Measurements from ENCODE around the gene SCG2. TPM values are rescaled to one million over a fixed set of nuclear protein-coding genes. Genes with fewer than 3 reads are reported as not detected.

Gene SCG2
- total RNA-seq, 5 donors from 2014 or later (not counting 1 experiment from before 2014, with no cell fraction given), result not detected

GRCh38 chr2:223554923-223555322 is 47.2 kb downstream of the SCG2 start:
- ChIA-PET CTCF (no interaction called here), POLR2A (no interaction called here)
- no peaks in the 10 kb centered on the region for H3K36me3 ChIP-seq (ENCODE audit: control insufficient read depth in 2 of 2, extremely low read depth in 1 of 2, insufficient read depth in 1 of 2, low read length in 1 of 2)
- Mint-ChIP-seq H3K4me1 (no peaks in the 10 kb centered on the region), H3K4me3 (no peak overlapping the region), H3K27me3 (peaks cover 0 to 15% of the 10 kb centered on the region in 2 donors), H3K9me3 (peaks cover 0 to 8% (median 0%) of the 10 kb centered on the region in 3 donors), H3K36me3 (no peaks in the 10 kb centered on the region), H3K27ac (no peak overlapping the region)
- no peak overlapping the region for H3K27ac ChIP-seq (ENCODE audit: low read length)
- no CpG with 5 or more reads among the region's 3 CpGs for WGBS (ENCODE audit: insufficient coverage)
- DNase-seq, result no peak
- ATAC-seq (replicated peaks in 1 of 4), result no peak
- H3K4me1 ChIP-seq (ENCODE audit: control insufficient read depth in 1 of 2, extremely low read depth in 1 of 2, insufficient read depth in 2 of 2, low read length in 2 of 2), result no peaks in the 10 kb centered on the region
- H3K27me3 ChIP-seq (replicated peaks in 1 of 2; ENCODE audit: control insufficient read depth in 2 of 2, extremely low read depth in 1 of 2, insufficient read depth in 2 of 2, low read length in 1 of 2), result peaks cover 0 to 6% of the 10 kb centered on the region in 2 experiments
- no peaks in the 10 kb centered on the region for H3K9me3 ChIP-seq
- H3K4me3 ChIP-seq (ENCODE audit: control insufficient read depth in 1 of 2, extremely low read depth in 1 of 2, low read length in 1 of 2), result no peak overlapping the region

- H3K4me1 ChIP-seq (ENCODE audit: control insufficient read depth in 1 of 2, extremely low read depth in 1 of 2, insufficient read depth in 2 of 2, low read length in 2 of 2), result no peaks in the 10 kb centered on the region
- ChIA-PET POLR2A (no interaction called here), CTCF (no interaction called here)
- no peak overlapping the region for H3K27ac ChIP-seq (ENCODE audit: low read length)
- ATAC-seq (replicated peaks in 1 of 4) (no peak), DNase-seq (no peak)
- H3K27me3 Mint-ChIP-seq, result peaks cover 0 to 9% of the 10 kb centered on the region in 2 donors
- peaks cover 0 to 2% (median 0%) of the 10 kb centered on the region in 3 donors for H3K9me3 Mint-ChIP-seq
- WGBS (ENCODE audit: insufficient coverage), result 86% methylated on average over 8 of the region's 8 CpGs
- H3K36me3 ChIP-seq (ENCODE audit: control insufficient read depth in 2 of 2, extremely low read depth in 1 of 2, insufficient read depth in 1 of 2, low read length in 1 of 2), result no peaks in the 10 kb centered on the region
- H3K4me3 ChIP-seq (ENCODE audit: control insufficient read depth in 1 of 2, extremely low read depth in 1 of 2, low read length in 1 of 2), result no peak overlapping the region
- H3K4me1 Mint-ChIP-seq, result no peaks in the 10 kb centered on the region
- no peaks in the 10 kb centered on the region for H3K36me3 Mint-ChIP-seq
- no peak overlapping the region for H3K27ac Mint-ChIP-seq
- no peak overlapping the region for H3K4me3 Mint-ChIP-seq
- H3K27me3 ChIP-seq (replicated peaks in 1 of 2; ENCODE audit: control insufficient read depth in 2 of 2, extremely low read depth in 1 of 2, insufficient read depth in 2 of 2, low read length in 1 of 2), result no peaks in the 10 kb centered on the region
- H3K9me3 ChIP-seq, result no peaks in the 10 kb centered on the region
Measured at GRCh38 chr2:223549215-223549614, 52.9 kb downstream of the SCG2 start.

- no peaks in the 10 kb centered on the region for H3K4me1 ChIP-seq (ENCODE audit: control insufficient read depth in 1 of 2, extremely low read depth in 1 of 2, insufficient read depth in 2 of 2, low read length in 2 of 2)
- no peak overlapping the region for H3K27ac ChIP-seq (ENCODE audit: low read length)
- no peak overlapping the region for H3K4me3 Mint-ChIP-seq
- no peak overlapping the region for H3K27ac Mint-ChIP-seq
- DNase-seq (no peak), ATAC-seq (replicated peaks in 1 of 4) (no peak)
- H3K36me3 Mint-ChIP-seq, result no peaks in the 10 kb centered on the region
- no peaks in the 10 kb centered on the region for H3K4me1 Mint-ChIP-seq
- ChIA-PET POLR2A (no interaction called here), CTCF (no interaction called here)
- no peaks in the 10 kb centered on the region for H3K27me3 ChIP-seq (replicated peaks in 1 of 2; ENCODE audit: control insufficient read depth in 2 of 2, extremely low read depth in 1 of 2, insufficient read depth in 2 of 2, low read length in 1 of 2)
- no peaks in the 10 kb centered on the region for H3K9me3 Mint-ChIP-seq
- no peaks in the 10 kb centered on the region for H3K9me3 ChIP-seq
- H3K4me3 ChIP-seq (ENCODE audit: control insufficient read depth in 1 of 2, extremely low read depth in 1 of 2, low read length in 1 of 2), result no peak overlapping the region
- H3K36me3 ChIP-seq (ENCODE audit: control insufficient read depth in 2 of 2, extremely low read depth in 1 of 2, insufficient read depth in 1 of 2, low read length in 1 of 2), result no peaks in the 10 kb centered on the region
- H3K27me3 Mint-ChIP-seq, result peaks cover 0 to 9% of the 10 kb centered on the region in 2 donors
- WGBS (ENCODE audit: insufficient coverage), result 68% methylated on average over 4 of the region's 5 CpGs
Measured at GRCh38 chr2:223548194-223548593, 54.0 kb downstream of the SCG2 start.

Other genes starting within 250 kb of the SCG2 start
- 1 to 10 TPM; 1.4 to 2.9 (median 1.8) TPM for gene AP1S3, start 235.2 kb upstream of the SCG2 start, total RNA-seq

All from T-cell (primary cell).